Measurements from ENCODE around the gene PSMG3. TPM values are rescaled to one million over a fixed set of nuclear protein-coding genes. Genes with fewer than 3 reads are reported as not detected.

PSMG3 gene
- polyA plus RNA-seq, 1 donor (not counting 4 experiments of a cell fraction or from before 2014, with no cell fraction given), result 49.6 TPM

- Histone ChIP-seq H3K9me1 (ENCODE audit: control insufficient read depth, extremely low read depth, insufficient read depth, low read length) (peaks cover 3% of the 10 kb centered on the region), H3K27me3 (ENCODE audit: control insufficient read depth, extremely low read depth, insufficient read depth, low read length) (no peaks in the 10 kb centered on the region), H3K79me2 (ENCODE audit: control insufficient read depth, insufficient read depth, low read length) (peaks cover 25% of the 10 kb centered on the region), H3K4me3 (ENCODE audit: control insufficient read depth in 2 of 3, extremely low read depth in 1 of 3, insufficient read depth in 2 of 3, low read depth in 1 of 3, low read length in 3 of 3) (no peak overlapping the region), H3K36me3 (ENCODE audit: control insufficient read depth in 2 of 2, extremely low read depth in 1 of 2, insufficient read depth in 2 of 2, low read length in 2 of 2) (no peaks in the 10 kb centered on the region), H2AFZ (ENCODE audit: control insufficient read depth, low read length) (no peak overlapping the region), H3K4me2 (ENCODE audit: control insufficient read depth, extremely low read depth, insufficient read depth, low read depth, low read length) (no peak overlapping the region), H4K20me1 (ENCODE audit: control insufficient read depth, extremely low read depth, insufficient read depth, low read length) (peaks cover 5% of the 10 kb centered on the region), H3K27ac (ENCODE audit: control insufficient read depth, insufficient read depth, low read length) (no peak overlapping the region), H3K9me3 (ENCODE audit: control insufficient read depth, low read depth, low read length) (no peaks in the 10 kb centered on the region), H3K4me1 (ENCODE audit: control insufficient read depth, extremely low read depth, insufficient read depth, low read length) (peaks cover 44% of the 10 kb centered on the region), H3K9ac (ENCODE audit: control insufficient read depth, extremely low read depth, insufficient read depth, low read length) (no peak overlapping the region)
- dilution Hi-C loops (cut with MboI; ENCODE audit: extremely low pct_ligation_motif_present, low sequenced_read_pairs), result no loop called here
- DNase-seq (ENCODE audit: low read depth, low spot score) (no peak), FAIRE-seq (no peak)
- TF ChIP-seq CTCF (optimal IDR thresholded peaks at IDR 0.05 in 1 of 3, IDR thresholded peaks at IDR 0.05 in 1 of 3, conservative IDR thresholded peaks at IDR 0.05 in 1 of 3; ENCODE audit: extremely low read depth in 1 of 3, insufficient read depth in 2 of 3, low read length in 3 of 3) (no peak), EZH2 (IDR thresholded peaks at IDR 0.05; ENCODE audit: low read length) (no peak)
These were observed 40.3 kb downstream of the PSMG3 start for GRCh38 chr7:1529383-1530116.

GRCh38 chr7:1526271-1526754 is 43.5 kb downstream of the PSMG3 start:
- dilution Hi-C loops (cut with MboI; ENCODE audit: extremely low pct_ligation_motif_present, low sequenced_read_pairs), result no loop called here
- H3K4me3 ChIP-seq (ENCODE audit: control insufficient read depth in 2 of 3, extremely low read depth in 1 of 3, insufficient read depth in 2 of 3, low read depth in 1 of 3, low read length in 3 of 3), result peak overlapping the region in 1 of 3 experiments; percentile 23
- H4K20me1 ChIP-seq (ENCODE audit: control insufficient read depth, extremely low read depth, insufficient read depth, low read length), result no peaks in the 10 kb centered on the region
- H3K27me3 ChIP-seq (ENCODE audit: control insufficient read depth, extremely low read depth, insufficient read depth, low read length), result no peaks in the 10 kb centered on the region
- no peak for TF ChIP-seq EZH2 (IDR thresholded peaks at IDR 0.05; ENCODE audit: low read length)
- H3K9ac ChIP-seq (ENCODE audit: control insufficient read depth, extremely low read depth, insufficient read depth, low read length), result peak overlapping the region; percentile 11
- H3K9me1 ChIP-seq (ENCODE audit: control insufficient read depth, extremely low read depth, insufficient read depth, low read length), result no peaks in the 10 kb centered on the region
- H3K79me2 ChIP-seq (ENCODE audit: control insufficient read depth, insufficient read depth, low read length), result peaks cover 2% of the 10 kb centered on the region
- DNase-seq (ENCODE audit: low read depth, low spot score) (no peak), FAIRE-seq (no peak)
- peak overlapping the region; percentile 38 for H2AFZ ChIP-seq (ENCODE audit: control insufficient read depth, low read length)
- H3K36me3 ChIP-seq (ENCODE audit: control insufficient read depth in 2 of 2, extremely low read depth in 1 of 2, insufficient read depth in 2 of 2, low read length in 2 of 2), result no peaks in the 10 kb centered on the region
- H3K9me3 ChIP-seq (ENCODE audit: control insufficient read depth, low read depth, low read length), result no peaks in the 10 kb centered on the region
- H3K4me2 ChIP-seq (ENCODE audit: control insufficient read depth, extremely low read depth, insufficient read depth, low read depth, low read length), result peak overlapping the region; percentile 66
- peaks cover 14% of the 10 kb centered on the region for H3K4me1 ChIP-seq (ENCODE audit: control insufficient read depth, extremely low read depth, insufficient read depth, low read length)
- no peak overlapping the region for H3K27ac ChIP-seq (ENCODE audit: control insufficient read depth, insufficient read depth, low read length)
